HG03095 (cell line): ENCODE results near the gene RPS6KA2.

Experiments used
- ATAC-seq: cut with Tn5 transposase; IDR thresholded peaks from one replicate; pipeline ENCODE4 v1.9.1; 2021; ENCODE audit warnings: moderate library complexity; ENCODE audit not compliant: unreplicated experiment

RPS6KA2 gene

DNA sequence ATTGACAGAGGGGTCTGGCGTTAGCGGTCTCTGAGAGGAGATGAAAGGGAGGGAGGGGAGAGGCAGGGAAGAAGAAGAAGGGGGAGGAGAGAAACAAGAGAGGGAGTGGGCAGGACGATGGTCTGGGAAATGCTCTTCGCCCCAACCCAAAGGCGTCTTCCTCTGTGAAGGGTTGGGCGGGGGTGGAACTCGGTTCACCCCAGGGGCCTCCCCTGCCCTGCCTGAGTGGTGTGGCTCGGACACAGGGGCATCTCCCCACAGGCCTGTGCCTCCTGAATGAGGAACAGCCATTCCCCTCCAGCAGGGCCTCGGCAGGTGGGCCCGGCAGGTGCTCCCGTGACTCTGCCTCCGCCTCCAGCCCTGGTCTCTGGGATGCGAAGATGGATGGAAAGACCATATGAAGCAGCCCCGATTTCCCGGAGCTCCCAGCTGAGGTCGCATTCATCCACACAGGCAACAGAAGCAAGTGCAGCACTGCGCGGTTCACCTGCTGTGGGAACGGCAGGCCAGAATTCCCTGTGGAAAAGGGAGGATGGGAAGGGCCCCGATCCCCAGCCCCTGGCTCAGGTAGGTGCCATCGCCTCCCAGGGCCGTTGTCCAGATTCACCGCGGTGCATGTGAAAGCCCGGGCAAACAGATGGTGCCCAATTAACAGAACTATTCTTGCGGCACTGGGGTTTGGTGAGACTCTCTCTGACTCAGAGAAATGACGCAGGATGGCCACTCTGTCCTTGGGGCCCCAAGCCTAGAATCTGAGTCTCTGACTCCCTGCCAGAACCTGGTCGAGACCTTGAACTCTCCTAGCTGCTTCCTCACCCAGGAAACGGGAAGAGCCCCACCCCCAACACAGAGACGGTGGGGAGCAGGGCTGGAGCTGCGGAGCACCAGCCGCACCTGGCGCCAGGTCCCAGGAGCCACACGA is 29.4 kb upstream of the RPS6KA2 start:
- ATAC-seq: no peak

DNA sequence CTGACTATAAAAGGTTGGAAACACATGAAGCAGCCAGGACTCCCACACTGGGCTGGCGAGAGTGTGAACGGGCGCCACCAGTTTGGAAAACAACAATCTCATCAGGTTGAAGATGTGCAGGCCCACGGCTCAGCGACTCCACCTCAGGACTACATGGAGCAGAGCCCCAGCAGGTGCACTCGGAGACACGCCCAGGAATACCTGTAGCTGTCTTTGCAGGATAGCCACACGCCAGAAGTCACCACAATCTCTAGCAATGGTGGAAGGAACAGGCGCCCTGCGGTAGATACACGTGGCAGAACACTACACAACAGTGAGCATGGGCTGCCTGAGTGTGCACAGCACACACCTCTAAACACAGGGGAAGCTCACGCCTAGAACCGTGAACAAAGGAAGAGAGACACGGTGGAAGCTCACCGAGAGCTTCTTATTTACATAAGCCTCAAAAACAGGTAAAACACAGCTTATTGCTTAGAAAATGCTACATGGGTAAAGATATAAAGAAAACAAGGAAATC is 28.7 kb upstream of the RPS6KA2 start:
- ATAC-seq: no peak

DNA sequence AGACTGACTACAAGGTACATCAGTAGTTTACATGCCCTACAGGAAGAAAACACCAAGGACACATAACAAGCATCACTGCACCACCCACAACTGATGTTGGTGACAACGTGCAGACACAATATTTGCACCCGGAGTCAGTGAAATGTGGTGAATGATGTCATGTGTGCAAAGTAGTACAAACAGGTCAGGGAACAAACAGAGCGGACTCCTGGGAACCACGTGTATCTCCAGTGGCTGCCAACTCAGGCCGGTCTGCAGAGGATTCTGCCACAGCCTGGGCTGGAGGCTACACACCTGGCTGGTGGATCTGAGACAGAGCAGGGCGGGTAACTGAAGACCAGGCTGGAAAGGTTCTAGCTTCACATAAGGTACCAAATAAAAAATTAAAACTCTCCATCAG is 28.2 kb upstream of the RPS6KA2 start:
- no peak for ATAC-seq

DNA sequence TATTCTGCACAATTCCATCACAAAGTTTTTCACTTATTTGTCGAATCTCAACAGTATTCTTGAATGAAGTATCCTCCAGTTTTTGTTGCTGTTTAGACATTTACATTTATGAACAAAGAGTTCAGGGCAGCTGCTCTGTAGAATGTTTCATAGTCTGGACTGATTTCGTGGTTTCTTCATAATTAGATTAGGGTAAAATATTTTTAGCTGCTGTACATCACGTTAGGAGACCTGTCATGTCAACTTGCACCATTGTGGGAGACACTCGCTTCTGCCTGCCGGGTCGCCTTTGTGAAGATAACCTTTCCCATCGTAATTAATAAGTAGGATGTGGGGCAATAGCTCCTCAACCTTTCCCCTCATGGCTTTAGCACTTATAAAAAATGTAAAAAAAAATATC is 27.5 kb upstream of the RPS6KA2 start:
- ATAC-seq: no peak

DNA sequence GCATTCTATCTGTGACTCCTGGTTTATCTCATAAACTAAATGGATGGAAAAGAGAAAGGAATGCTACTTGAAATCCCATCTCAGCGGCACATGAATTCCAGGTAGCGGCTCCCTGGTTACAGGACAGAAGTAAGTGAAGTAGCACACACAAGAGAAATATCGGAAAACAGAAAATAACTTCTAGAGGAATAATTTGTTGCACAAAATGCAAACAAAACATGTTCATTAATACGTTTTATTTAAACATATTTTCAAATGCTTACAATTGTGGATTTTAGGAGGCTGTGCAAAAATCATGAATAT is 26.5 kb upstream of the RPS6KA2 start:
- ATAC-seq: no peak

DNA sequence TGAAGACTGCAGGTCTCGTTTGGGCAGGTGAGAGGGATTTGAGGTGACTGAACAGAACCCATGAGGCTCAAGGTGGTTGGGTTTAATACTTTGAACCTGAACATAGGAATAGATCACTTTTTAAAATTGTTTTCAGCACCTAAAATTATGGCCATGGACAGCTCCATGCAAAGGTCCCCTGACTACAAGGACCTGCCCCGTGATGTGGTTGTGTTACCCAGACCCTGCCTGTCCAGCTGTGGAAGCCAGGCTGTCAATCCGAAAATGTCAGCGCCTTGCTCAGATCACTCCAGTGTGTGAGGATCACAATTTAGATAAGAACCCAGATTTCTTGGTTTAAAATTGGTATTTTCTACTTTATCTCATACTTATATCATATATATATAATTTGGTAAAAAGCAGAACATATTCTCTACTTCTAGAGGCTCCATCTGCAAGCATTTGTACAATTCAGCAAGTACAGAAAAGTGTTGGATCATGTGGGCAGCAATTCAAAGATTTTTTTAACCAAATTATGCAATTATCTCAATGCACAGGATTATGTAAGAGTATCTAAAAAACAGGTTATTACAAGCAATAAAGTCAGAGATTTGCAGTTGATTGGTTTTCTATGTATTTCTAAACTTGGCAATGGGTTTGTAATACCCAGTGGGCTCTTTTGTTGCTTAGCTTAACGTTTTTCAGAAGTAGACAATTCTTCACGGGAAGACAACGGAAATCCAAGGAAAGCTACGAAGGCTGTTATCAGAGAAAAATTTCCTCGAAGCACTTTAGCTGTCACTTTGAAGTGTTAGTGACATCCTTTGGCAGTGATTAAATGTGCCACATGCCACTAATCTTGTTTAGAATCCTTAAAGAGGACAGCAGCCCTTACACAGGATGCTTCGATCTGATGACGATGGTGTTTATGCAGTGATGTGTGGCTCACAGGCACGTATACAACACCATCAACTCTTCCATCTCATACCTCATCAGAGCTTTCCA is 24.1 kb upstream of the RPS6KA2 start:
- no peak for ATAC-seq

DNA sequence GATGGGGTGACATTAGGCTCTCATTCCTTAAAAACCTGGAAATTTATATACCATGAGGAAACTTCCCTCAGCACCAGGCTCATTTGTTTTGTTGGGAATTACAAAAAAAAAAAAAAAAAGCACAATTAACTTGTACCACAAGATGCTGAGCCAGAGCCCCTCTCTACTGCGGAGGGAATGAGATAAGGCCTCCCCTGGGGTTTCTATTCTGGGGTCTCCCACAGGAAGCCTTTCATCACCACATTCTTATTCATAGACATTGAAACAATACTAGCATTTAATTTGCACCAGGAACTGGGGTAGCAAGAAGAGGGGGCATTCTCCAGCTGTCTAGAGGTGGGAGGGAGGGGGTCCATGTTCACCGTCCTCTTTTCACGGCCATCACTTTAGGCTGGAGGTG is 23.0 kb upstream of the RPS6KA2 start:
- no peak for ATAC-seq

DNA sequence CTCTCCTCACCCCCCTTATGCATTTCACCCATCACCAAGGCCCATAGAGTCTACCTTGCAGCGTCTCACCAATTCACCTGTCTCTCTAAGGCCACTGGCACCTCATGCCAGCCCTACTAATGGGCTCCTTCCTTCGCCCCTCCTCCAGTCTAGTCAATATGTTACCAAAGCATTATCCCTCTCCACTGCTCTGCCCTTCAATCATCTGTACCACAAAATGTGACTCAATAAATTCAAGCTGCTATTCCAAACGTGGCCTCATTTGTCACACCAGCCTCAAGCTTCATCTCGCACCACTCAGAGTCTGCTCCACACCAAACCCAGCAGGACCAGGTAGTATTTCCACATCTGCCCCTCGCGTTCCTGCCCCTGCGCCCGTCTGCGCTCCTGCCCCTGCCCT is 21.8 kb upstream of the RPS6KA2 start:
- ATAC-seq: no peak

DNA sequence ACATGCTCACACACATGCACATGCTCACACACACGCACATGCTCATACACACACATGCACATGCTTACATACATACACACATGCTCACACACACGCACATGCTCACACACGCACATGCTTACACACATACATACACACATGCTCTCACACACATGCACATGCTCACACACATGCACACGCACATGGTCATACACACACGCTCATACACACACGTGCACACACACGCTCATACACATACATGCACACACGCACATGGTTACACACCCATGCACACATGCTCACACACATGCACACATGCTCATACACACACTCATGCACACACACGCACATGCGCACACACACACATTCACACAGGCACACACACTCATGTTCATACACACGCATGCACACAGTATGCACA is 20.8 kb upstream of the RPS6KA2 start:
- ATAC-seq: no peak

DNA sequence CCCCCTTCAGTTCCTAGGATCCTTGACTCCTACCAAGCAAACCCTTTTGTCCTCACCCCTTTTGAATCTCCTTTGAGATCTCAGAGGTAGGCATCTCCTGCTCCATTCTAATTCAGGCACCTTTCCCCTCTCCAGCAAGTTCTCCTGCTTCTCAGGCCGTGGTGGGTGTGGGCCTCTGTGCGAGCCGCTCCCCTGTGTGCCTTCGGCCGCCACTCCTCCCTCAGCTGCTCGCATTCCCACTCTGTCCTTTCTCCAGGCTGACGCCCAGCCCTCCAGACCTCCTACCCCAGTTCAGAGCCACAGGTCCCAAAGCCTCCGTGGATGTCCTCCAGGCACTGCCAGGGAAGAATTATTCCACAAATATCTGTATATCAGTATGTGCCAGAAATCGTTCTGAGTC is 19.7 kb upstream of the RPS6KA2 start:
- no peak for ATAC-seq

DNA sequence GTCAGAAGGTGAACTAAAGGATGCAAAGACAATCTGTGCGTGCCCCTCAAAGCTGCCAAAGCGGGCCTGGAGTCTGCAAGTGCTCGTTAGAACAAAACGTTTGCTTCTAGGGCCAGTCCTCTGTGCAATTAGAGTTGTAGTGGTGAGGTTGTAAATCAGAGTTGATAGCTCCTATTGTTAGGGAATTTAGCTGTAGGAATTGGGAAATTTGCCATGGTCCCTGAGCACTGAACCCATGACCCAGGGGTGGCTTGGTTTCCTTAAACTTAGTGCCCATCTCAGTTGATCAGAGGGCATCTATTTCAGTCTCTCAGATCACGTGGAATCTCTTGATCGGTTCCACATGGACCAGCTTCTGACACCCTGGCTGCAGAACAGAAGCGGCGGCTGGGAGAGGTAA is 18.8 kb upstream of the RPS6KA2 start:
- ATAC-seq: no peak

DNA sequence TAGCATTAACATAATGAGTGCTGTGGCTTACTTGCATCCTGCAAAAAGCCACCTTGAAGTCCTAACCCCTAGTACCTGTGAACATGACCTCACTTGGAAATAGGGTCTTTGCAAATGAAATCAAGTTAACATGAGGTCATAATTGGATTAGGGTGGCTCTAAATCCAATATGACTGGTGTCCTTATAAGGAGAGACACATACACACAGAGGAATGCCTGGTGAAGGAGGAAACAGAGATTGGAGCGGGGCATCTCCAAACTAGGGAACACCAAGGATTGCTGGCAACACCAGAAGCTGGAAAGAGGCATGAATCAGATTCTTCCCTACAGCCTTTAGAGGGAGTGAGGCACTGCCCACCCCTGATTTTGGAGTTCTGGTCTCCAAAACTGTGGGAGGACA is 17.6 kb upstream of the RPS6KA2 start:
- ATAC-seq: no peak

DNA sequence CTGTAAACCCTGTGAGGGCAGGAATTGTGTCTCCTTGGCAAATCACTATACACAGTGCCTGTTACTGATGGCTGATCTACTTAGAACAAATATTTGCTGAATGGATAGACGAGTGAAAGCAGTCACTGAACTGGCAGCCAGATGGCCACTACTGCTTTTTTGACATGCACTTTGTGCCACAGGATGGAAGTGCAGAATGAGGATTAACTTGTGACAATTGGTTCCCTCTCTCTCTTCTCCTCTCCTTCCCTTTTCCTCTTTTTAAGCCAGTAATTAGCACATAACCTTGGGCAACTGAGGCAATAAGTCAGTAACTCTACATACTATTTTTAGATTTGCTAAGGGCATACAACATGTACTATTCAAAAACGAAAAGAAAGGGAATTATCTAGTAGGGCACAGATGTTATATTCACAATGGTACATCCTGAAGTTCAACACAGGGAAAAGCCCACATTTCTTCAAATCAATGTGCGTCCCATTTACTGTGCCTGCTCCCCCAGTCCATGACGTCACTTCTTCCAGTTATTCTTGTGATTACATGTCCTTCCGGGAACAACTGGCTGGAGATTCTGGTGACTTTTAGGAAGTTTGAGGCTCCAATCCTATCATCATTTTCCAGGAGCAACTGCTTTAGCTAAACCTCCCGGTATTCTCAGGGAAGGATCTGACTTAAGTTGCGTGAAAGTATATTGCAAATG is 17.0 kb upstream of the RPS6KA2 start:
- ATAC-seq: no peak

DNA sequence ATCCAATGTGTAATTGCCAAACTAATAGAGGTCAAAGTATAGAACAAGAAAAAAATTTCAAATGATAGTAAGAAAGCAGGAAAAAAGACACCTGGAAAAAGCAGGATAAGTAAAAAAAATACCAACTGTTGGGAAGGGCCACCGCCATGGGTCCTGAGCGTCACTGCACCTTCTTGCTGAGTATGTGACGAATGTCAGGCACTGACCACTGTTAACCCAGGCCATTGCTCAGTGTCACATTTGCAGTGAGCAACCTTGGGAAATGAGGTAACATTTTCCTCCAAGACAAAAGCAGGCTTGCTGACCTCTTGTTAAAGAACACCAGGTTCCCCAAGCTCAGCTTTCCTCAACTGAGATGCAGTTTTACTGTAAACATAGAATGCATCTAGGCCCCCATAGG is 15.6 kb upstream of the RPS6KA2 start:
- no peak for ATAC-seq

DNA sequence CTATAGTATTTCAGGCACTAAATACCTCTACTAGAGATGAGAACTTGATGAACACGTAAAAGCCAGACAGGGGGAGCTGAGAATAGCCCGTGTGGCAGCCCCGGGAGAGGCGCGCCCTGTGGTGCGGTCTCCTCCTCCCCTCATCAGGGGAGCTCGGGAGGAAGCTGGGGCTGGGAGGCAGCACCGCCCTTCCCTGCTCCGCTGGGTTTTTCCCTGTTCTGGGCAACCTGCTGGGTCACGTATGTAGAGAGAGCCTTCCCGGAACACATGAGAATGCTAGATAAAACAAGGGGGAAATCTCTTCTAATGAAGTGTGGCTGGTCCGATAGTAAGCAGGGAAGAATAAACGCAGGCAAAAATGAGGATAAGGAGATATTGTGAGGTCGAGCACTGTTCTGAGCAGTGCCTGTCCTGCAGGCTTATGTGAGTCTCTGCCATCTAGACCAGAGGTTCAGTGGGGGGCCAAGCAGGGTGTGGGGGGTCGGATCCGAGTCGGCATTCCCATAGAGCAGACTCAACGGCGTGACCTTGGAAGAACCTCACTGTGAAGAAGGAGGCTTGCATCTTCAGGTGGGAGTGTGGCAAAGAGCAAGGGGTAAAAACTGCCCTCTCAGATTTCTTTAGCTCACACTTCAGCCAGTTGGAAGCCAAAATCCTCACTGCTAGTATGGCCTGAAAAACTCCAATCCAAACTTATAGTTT is 13.4 kb upstream of the RPS6KA2 start:
- ATAC-seq: no peak

DNA sequence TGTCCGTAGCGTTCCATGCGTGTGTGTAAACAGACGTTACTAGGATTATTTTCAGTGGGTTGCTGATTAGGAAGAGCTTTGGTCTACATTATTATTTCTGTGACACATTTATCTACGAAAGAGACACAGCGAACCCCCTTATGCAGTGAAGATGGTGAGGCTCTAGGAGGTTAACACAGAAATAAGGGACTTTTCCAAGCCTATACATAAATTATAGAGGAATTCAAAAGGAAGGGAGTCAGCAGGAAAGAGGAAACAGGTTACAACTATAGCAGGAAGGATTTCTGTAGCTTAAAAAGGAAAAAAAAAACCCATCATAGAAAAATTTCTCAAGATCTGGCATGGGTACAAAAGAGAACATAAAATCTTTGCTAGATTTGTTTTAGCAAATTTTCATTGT is 12.9 kb upstream of the RPS6KA2 start:
- ATAC-seq: no peak

DNA sequence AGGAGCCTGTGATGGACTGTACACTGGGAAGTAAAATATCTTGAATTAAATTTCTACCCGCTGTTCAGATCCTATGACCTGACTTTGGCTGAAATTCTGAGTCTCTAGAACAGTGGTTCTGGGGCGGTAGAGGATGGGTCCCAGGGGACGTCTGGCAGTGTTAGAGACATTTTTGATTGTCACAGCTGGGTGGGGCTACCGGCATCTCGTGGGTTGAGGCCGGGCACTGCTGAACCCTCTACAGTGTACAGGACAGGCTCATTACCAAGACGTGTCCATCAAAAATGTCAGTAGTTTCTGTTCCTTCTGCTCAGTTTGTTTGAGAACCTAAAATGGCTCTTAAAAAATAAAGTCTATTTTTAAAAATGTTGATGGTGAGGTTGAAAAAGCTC is 11.5 kb upstream of the RPS6KA2 start:
- no peak for ATAC-seq

DNA sequence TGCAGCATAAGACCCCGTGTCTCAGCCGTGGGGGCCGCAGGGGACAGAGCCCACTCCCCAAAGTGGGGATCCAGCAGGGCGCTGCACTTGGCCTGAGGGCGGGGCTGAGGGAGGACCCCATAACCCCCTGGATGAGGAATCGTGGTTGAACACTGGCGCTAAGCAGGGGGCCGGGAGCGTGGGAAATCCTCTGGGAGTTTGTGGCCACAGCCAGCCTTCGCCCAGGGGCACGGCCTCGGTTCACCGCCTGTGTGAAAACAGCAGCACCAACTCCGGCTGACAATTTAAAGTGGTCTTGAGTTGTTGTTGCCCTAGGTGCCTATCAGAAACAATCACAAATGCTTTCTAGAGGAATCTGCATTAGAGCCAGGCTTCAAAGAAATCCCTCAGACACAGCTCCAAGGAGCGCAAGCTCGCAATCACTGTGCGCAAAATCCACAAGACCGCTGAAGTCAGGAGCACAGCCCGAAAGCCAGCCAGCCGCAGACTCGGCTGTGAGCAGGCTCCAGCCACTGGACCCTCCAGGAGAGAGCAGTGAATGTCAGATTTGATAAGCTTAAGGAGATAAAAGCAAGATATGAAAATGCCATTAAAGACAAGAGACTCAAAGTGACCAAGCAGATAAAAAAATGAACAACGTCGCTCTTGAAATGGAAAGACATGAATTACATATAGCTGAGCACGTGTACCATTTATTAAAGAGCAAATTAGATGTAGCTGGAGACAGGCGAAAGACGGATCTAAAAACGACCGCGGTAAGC is 10.9 kb upstream of the RPS6KA2 start:
- ATAC-seq: no peak

DNA sequence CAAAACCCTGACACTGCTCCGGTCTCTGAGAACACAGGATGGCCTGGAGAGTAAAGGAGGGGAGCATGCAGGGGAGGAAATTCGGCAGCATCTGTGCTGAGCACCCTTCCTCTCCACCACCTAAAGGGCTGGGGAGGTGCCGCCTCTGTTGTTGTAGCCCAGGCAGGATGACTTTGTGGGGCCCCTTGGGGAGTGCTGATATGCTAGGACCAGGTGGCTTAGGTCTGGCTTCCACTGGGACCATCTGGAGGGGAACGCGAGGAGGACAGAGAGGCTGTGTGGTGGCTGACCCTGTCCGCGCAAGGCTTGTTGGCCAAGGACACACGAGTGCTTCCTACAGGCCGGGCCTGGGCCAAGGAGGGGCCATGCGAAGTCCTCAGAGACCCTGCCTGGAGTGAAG is 9.9 kb upstream of the RPS6KA2 start:
- ATAC-seq: no peak
